MV-4-11 (cell line): Measurements from ENCODE around the gene GPR153.

Experiments used
- DNase-seq: peaks from one replicate; lab custom pipeline; 2025; lab: John Stamatoyannopoulos, UW

Gene GPR153

DNA sequence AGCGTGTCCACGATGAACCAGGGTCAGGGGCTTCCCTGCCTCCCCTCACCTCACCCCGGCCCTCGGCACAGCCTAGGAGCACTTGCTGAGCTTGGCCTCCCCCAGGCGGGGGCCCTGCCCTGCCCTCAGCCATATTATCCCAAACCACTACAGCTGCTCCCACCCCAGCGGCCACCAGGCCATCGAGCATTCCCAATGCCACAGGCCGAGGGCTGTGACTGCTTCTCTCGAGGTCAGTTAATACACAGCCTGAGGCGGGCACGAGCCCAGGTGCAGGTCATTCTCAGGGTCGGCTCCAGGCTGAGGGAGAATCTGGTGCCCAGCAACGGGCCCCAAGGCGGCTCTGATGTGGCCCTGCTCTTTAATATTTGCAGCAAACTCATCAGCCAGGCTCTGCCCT, 8.4 kb upstream of the GPR153 start:
- DNase-seq = no peak

DNA sequence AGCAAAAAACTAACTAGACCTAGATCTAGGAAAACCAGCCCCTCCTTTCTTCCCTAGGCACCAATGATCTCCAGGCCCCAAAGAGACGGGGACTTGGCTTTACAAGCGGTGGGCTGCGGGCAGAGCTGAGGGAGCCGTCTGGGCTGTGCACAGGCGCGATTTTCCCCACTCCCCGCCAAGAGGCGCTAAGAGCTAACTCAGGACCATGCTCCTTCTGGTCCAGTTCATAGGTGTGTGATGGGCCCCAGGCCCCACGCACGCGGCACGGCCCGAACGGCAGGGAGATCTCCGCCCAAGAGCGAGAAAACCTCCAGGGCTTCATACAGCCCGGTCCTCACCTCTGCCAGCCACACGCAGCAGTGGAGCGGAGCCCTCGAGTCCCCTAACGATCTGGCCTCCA, 7.5 kb upstream of the GPR153 start:
- DNase-seq = no peak

DNA sequence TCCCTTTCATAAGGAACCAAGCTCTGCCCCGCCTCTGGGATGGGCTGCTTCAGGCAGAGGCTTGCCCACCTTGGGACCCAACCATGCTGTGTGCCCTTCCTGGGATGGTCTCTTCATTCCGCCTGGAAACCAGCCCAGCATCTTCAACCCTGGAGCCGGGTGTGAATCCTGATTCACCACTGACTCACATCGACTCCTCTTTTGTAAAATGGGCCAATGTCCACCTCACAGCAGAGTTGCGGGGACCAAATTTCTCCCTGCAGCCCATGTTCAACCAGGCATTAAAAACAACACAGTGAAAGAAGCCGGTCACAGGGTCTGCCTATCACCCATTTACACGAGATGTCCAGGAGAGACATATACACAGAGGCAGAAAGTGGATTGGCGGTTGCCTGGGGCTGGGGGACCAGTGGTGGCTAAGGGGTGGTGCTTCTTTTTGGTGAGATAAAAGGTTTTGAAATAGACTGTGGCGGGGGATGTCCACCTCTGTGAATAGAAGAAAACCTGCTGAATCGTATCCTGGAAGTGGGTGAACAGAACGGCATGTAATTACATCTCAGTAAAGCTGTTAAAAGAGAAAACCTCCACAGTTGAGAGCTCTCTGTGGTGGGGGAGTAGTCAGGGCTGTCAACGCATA, 6.9 kb upstream of the GPR153 start:
- no peak for DNase-seq

DNA sequence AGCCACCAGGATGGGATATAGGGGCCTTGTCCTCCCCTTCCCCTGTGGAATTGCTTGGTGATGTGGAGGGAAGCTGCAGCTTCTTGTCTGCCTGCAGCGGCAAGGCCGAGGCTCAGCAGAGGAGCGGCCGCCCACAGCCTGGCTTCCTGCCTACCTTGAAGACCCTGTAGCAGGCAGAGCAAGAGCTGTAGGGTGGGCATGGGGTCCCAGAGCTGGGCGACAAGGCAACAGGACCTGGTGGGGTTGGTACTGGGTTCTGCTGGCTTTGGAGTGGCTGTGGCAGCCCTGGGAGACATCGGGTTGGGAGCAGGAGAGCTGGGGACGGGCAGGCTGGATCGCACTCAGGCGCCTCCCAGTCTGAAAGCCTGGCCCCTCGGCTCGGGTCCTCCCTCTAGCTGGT, 5.7 kb upstream of the GPR153 start:
- no peak for DNase-seq

DNA sequence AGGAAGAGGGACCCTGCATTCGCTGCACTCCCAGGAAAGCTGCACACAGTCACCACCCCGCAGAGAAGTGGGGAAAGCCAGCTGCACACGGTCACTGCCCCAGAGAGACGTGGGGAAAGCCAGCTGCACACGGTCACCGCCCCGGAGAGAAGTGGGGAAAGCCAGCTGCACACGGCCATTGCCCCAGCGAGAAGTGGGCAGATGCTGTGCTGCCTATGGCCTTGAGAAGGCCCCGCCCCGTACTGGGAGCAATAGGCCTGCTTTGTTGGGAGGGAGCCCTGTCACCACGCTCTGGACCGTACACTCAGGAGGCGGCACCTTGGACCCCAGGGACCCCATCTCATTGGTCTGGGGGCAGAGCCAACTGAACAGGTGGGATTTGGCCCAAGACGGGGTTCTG, 4.3 kb upstream of the GPR153 start:
- peak; percentile 19 for DNase-seq

DNA sequence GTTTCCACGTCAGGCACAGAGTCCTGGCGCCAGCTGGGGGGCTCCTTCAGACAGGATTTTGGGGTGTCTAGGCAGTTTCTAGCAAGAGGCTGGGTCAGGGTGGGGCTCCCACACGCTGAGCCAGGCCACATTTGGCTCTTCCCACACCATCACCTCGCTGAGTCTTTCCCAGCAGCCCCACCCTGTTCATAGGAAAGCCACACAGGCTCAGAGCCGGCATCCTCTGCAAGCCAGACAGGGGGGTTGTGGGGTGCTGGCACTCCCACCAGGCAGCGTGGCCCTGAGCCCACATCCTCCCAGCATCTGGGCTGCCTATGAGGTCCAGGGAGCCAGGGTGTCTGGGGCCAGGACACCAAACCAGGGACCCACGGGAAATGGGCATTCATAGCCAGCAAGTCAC, 2.8 kb upstream of the GPR153 start:
- DNase-seq = no peak

DNA sequence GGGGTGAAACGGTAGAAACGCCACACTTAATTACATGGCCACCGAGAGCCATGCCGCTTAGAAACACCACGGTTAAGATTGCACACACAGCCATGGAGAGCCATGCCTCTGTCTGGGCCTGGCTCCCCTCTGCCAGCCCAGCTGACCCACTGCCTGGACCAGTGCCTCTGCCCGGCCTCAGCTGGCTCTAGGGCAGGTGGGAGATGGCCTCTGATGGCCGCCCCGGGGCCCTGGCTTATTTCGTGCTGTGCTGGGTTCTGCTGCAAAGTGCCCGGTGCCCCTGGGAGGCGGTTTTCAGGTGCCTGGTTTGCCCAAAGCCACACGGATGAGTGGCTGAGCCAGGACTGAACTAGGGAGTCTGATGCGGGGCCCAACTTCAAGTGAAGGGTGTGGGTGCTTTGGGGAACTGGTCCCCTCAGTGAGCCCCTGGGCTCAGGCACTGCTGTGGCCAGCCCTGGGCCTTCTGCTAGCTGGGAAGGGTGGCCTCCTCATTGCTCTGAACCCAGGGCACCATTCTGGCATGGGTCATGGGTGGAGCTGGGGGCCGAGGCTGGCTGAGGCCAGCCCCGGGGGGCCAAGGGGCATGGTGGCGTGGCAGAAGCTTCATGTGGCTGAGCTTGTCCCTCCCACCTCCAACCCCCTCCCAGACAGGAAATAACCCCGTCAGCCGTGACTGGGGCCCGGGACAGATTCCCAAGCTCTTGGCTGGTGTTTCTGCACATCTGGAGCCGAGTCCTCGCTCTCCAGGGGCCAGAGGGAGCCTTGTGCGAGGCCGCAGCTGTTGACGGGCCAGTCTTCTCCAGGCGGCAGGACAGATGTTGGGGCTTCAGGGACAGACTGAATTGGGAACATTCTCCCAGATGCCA, 1.9 kb upstream of the GPR153 start:
- DNase-seq = no peak

GRCh38 chr1:6261615-6261995, 707 bp upstream of the GPR153 start:
- DNase-seq = no peak

GRCh38 chr1:6260433-6260934, 414 bp downstream of the GPR153 start:
- DNase-seq = no peak

DNA sequence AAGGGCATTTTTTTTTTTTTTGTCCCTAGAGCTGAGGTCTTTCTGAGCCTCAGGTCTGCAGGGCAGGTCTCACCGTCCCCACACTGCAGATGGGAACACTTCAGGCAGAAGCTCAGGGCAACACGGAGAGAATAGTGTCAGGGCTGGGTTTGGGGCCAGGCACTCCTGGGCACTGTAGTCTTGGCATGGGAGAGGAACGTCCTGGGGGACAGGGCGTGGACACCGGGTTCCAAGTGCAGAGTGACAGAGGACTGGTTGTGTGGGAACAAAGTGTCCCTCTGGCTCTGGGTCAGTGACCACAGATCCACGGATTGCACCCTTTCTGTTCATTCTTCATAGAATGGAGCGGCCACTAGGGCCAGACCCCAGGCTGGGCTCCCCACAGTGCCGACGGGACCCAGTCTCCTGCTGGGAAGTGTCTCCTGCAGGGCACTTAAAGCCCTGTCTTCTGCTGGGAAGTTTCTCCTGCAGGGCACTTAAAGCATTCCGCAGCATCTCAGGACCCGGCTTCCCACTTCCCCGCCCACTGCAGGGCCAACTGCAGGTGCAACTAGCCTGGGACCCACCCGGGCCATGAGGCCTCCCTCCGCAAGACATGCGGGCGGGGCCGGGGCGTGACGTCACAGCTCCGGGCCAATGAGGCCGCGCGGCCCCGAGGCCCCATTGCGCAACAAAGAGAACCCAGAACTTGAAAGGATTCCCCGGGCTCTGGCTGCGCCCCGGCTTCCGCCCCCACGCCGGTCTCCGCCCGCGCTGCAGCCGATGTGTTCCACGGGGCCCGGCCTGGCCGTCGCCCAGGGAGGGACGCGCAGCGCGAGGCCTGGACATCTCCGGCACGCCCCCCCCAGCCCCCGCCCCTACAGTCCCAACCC, 1.2 kb downstream of the GPR153 start:
- peak; percentile 85 for DNase-seq

DNA sequence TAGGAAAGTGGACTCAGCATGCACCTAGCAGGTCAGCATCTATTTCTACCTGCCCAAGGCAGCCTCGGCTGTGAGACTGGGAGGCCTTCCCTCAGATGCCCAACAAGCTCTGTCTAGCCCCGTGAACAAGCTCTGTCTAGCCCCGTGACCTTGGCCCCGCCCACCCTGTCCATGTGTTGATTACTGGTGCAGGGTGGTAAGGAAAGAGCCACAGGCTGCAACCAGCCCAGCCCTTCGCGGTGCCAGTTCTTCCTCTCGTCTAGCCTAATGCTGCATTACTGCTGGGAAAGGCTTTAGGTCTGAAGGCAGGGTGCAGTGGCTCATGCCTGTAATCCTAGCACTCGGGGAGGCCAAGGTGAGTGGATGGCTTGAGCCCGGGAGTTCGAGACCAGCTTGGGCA, 2.2 kb downstream of the GPR153 start:
- DNase-seq = no peak

DNA sequence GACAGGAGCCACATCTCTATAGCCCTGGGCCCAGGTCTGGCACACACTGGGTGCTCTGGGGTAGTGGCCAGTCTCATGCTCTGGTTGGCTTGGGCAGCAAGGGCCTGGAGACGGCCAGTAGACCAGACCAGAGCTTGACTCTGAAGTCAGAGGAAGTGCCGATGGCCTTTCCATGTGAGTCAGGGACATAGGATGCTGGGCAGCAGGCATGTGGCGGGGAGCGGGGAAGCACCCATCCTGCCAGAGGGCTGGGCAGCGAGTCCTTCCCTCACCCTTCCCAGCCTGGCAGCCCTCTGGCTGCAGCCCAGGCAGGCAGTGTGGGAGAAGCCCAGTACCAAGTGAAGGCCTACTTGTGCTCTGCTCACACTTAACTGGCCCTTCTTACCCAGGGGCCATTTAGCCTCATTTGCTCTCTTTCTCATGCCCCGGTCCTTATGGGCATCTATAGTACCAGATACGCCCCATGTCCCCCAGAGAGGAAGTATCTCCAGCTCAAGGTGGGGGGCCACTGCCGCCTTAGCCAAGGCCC, 3.3 kb downstream of the GPR153 start:
- no peak for DNase-seq

GRCh38 chr1:6256645-6257044, 4.3 kb downstream of the GPR153 start:
- no peak for DNase-seq

GRCh38 chr1:6254691-6255090, 6.2 kb downstream of the GPR153 start:
- DNase-seq = no peak

GRCh38 chr1:6253380-6253779, 7.5 kb downstream of the GPR153 start:
- DNase-seq = no peak

- no peak for DNase-seq
Observed at GRCh38 chr1:6252374-6252710, 8.6 kb downstream of the GPR153 start.

DNA sequence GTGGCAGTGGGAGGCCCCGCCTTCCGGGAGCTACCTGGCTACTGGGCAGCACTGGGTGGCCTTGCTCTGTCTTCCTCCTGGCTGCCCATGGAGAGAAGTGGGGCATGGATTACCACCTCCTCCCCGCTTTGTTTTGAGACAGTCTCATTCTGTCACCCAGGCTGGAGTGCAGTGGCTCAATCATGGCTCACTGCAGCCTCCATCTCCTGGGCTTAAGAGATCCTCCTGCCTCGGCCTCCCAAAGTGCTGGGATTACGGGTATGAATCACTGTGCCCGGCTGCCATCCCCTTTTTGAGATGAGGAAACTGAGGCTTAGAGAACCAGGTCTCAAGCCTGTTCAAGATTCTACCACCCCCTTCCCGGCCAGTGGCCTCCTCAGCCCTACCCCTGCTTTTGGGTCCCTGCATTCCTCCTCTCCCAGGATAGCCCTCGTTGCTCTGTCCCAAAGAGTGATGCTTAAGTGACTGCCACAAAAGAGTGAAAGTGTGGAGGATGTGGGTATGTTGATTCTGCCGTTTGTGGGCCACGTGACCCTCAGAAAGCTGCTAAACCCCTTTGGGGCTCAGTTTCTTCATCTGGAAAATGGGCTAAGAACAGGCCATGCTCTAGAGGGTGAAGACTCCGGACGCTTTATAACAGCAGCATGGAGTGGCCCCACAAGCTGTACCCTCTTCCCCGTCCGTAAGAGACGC, 9.1 kb downstream of the GPR153 start:
- no peak for DNase-seq

DNA sequence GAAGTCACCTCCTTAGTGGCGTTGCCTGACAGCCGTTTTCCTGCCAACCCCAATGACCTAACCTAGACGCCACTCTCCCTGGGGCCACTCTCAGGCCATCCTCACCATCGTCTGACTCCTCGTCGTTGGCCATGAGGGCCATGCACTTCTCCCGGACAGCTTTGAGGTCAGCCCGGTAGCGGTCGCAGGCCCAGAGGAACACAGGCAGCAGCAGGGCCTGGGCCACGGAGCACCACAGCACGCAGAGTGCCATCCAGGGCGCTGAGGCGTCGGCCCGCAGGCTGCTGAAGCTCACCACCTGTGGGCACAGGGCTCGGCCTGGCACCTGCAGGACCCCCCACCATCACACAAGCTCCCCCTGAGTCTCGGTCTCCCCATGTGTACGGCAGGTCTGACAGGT, 9.7 kb downstream of the GPR153 start:
- DNase-seq = no peak

DNA sequence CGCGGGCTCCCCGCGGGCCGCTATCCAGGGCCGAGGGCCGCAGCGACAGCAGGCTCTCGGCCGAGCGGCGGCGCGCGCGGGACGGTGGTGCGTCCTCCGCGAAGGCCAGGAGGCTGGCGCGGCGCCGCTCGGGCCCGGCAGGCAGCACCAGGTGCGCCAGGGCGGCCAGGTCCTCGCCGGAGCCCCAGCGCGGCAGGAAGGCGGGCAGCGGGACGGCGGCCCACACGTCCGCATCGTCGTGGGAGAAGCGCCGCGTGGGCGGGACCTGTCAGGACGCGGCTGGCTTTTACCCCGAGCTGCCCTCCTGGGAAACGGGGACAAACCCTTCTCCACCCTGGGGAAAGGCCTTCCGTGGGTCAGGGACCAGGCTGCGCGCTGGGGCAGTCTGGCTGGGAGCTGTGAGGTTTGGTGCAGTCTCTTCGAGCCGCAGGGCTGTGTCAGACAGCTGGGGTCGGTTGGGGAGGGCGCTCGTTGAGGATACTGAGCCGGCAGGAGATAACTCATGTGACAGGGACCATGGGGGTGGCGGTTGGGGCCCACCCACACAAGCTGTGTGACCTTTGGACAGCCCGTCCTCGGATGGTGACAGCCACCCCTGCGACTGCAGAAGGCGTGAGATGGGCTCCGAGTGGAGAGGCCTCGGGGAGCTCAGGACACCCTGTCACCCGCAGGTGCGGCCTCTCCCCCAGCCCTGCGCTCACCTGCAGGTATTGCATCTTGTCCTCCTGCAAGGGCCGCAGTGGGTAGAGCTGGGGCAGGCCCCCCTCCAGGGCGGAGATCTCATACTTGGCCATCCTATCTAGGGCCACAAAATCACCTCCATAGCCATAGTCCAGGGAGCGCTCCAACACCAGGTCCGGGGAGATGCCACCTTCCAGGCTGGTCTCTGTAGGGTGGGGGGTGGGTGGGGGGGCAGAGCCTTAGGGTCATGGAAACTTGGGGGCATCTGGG, 10.9 kb downstream of the GPR153 start:
- DNase-seq = no peak

DNA sequence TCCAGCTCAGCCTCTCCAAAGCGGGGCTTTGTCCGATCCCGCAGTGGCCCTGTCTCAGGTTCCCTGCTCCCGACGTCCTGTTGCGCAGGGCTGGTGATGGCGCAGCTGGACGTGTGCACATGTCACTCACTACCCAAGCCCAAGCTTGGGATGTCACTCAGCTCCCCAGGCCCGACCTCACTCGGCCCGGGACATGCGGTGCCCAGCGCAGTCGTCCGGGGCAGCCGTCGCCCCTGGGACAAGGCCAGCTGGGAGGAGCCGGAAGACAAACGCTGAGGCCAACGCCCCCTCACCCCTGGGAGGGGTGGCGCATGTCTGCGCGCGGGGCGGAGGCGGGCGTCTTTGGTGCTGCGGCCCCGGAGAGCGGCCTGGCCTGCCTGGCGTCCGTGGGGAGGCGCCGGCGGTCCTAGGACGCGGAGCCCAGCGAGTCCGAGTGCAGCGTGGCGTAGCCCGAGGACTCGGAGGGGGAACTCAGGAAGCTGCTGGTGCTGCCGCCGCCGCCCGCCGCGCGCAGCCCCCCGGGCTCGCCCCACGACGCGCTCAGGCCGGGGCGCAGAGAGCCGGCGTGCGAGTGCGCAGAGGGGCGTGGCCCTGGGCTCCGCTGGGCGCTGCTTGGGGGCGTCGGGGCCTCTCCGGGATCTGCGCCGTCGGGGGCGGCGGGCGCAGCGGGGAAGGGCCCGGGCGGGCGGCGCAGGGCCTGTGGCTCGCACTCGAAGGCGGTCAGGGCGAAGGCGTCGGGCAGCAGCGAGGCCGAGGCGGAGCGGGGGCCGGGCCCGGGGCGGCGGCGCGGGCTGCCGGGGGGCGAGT, 11.8 kb downstream of the GPR153 start:
- no peak for DNase-seq
